H7 (cell line): Measurements from ENCODE around the gene POMC. TPM values are rescaled to one million over a fixed set of nuclear protein-coding genes. Genes with fewer than 3 reads are reported as not detected.
"Not testable (repeated sequence)": the region's sequence is repeated elsewhere in the genome, so short reads cannot be mapped to it uniquely, and the experiment has no call there.

Experiments used
- DNase-seq: peaks from one replicate; pipeline ENCODE4 v3.0.0; 2012
- H3K27me3 ChIP-seq: 2 replicates; pipeline ENCODE4 v1.6.0; 2011; ENCODE audit warnings: mild to moderate bottlenecking, low read length; ENCODE audit not compliant: control insufficient read depth, insufficient read depth
- H3K36me3 ChIP-seq: replicated peaks from 2 replicates; pipeline ENCODE4 v1.5.1; 2011; ENCODE audit warnings: low read length; ENCODE audit not compliant: control insufficient read depth, insufficient read depth
- H3K4me3 ChIP-seq: 2 replicates; pipeline ENCODE4 v1.5.1; 2011; ENCODE audit warnings: low read depth, mild to moderate bottlenecking, control low read depth, low read length, moderate library complexity; ENCODE audit not compliant: insufficient read depth
- total RNA-seq: library from RNA; depleted of rRNA; stranded (reverse); fragments of >200 nt; shearing (Covaris generic); gene quantifications from 2 replicates; pipeline ENCODE4 v1.2.3, GENCODE V29; 2014; rRNA removed

POMC gene
- 4.4 and 6.4 TPM in 2 replicates for total RNA-seq

DNA sequence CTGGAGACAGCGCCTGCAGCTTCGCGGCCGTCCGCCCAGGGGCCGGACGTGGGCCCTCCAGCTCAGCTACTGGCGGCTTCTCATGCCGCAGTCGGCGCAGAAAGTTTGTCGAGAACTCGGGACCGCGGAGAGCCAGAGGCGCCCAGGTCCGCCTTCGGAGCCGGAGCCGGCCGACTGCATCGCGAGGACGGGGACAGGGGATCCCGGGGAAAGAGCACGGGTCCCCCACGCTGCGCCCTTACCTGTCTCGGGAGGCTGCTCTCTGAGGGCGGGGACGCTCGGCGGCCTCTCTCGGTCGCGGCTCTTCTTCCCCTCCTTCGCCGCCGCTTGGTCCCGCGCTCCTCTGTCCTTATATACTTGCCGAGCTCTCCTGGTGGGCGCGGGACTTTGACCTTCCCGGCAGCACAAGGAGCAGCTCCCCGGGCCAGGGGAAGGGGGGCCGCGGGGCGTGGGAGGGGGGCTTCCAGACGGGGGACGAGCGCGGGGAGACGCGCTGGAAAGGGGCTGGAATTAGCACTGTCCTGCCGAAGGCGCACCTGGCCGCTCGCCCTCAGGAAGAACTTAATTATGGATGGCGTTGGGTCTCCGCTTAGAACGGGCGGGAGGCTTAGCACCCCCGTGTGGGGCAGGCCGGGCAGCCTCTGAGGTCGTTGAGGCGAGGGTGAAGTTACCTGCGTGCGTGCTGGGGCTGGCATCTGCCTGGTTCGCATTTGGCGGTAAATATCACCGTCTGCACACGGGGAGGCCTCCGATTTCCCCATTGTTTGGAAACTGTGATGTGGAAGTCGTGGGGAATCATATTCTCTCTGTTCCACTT lies at the start of gene POMC:
Gene POMC (minus strand): TSS at position 325 of the 817 bp plus-strand sequence. CDS start 3,808 bp downstream, outside the sequence.
- H3K4me3 ChIP-seq = peak within 1 kb of the TSS; percentile 58
- no peaks in the 10 kb centered on the region for H3K36me3 ChIP-seq
- H3K27me3 ChIP-seq = peaks cover 38% of the 10 kb centered on the region
- peak; percentile 86 for DNase-seq

DNA sequence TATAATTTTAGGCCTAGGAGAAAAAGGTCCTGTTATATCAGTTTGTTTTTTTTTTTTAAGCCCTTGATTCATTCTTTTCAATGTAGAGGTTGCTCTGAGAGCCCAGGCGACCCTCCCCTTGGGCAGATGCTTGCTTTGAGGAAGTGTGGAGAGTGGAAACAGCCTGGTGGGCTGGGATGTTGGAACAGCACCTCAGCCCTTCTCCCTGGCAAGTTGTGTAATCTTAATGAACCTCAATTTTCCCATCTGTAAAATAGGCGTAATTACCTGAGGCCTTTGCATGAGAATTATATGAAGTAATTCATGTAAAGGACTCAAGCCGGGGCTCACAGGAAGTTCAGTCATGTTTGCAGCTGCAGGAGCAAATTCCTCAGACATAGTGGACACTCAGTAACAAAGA lies 49.7 kb upstream of the POMC start:
- Histone ChIP-seq H3K27me3 (no peaks in the 10 kb centered on the region), H3K4me3 (no peak overlapping the region), H3K36me3 (no peaks in the 10 kb centered on the region)
- no peak for DNase-seq

GRCh38 chr2:25215948-25216679 lies 47.7 kb upstream of the POMC start:
- Histone ChIP-seq H3K36me3 (no peaks in the 10 kb centered on the region), H3K4me3 (peak overlapping the region; percentile 60), H3K27me3 (no peaks in the 10 kb centered on the region)
- DNase-seq = peak; percentile 100

GRCh38 chr2:25215232-25215631 lies 46.9 kb upstream of the POMC start:
- Histone ChIP-seq H3K4me3 (peak overlapping the region; percentile 60), H3K27me3 (no peaks in the 10 kb centered on the region), H3K36me3 (no peaks in the 10 kb centered on the region)
- peak; percentile 60 for DNase-seq

DNA sequence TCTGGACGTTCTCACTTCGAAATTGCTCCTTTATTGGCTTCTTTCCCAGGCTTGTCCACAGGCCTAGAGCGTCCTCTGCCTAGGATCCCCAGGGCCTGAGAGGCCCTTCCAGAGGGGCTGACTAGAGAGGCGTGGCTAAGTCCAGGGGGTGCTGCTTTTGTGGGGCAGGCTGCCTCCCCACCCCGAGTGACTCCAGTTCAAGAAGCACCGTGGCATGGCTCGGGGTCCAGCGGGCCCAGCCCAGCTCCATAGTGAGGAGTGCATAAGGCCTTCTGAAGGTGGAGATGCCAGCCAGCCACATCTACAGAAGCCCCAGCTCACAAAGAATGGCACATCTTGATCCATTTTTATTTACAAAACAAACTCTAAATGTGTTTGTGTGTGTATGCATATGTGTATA lies 44.8 kb upstream of the POMC start:
- H3K4me3 ChIP-seq = no peak overlapping the region
- H3K27me3 ChIP-seq = no peaks in the 10 kb centered on the region
- H3K36me3 ChIP-seq = no peaks in the 10 kb centered on the region
- DNase-seq = no peak

GRCh38 chr2:25210923-25211322 lies 42.5 kb upstream of the POMC start:
- H3K27me3 ChIP-seq, DNase-seq, H3K4me3 ChIP-seq, H3K36me3 ChIP-seq: not testable (repeated sequence)

- Histone ChIP-seq H3K36me3 (no peaks in the 10 kb centered on the region), H3K27me3 (no peaks in the 10 kb centered on the region), H3K4me3 (no peak overlapping the region)
- DNase-seq = peak; percentile 79
These were observed 38.7 kb upstream of the POMC start for GRCh38 chr2:25207078-25207545.

DNA sequence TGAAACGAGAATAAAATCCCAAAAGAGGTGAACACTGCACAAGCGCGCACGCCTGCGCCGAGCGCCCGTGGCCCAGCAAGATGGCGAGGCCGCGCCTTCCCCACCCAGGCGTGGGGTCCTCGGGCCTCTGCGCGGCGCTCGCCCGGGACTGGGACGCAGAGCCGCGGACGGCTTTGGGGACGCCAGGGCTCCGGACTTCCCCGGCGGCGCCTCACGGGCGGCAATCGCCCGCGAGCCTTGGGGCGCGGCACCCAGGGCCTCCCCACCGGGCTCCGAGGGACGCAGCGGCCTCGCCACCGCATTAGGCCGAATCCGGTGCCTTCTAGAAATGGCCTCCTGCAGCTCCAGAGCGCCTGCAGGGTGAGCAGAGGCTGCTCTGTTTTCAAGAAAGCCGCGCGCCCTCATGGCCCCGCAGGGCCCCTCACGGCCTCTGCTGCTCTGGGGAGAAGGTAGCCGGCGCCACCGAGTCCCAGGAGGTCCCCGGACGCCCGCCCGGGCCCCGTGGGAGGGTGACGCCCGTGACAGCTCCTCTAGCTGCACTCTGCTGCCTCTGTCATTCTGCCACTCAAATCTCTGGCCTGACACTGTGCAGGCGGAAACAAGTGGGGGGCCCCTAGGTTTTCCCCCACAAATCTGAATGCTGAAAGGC lies 35.9 kb upstream of the POMC start:
- DNase-seq = peak; percentile 67
- H3K36me3 ChIP-seq = no peaks in the 10 kb centered on the region
- H3K4me3 ChIP-seq = no peak overlapping the region; the same call in 1 of the 2 replicates
- no peaks in the 10 kb centered on the region for H3K27me3 ChIP-seq

DNA sequence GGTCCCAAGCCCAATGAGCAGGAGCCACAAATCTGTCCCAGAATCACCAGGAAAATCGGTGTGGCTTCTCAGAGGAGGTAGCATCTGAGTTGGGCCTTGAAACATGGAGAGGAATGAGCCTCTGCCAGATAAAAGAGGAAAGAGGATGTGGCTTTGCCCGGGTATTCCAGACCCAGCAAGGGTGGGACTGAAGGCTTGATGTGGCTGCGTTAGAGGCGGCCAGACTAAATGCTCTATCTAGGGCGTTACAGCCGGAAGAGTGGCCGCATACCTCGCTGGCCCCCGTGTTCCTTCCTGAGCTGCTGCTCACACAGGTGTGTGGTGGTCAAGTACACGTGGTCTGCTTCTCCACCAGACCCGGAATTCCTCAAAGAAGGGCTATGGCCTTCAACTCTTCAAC lies 33.9 kb upstream of the POMC start:
- H3K4me3 ChIP-seq = no peak overlapping the region
- H3K36me3 ChIP-seq = no peaks in the 10 kb centered on the region
- no peak for DNase-seq
- H3K27me3 ChIP-seq = no peaks in the 10 kb centered on the region

DNA sequence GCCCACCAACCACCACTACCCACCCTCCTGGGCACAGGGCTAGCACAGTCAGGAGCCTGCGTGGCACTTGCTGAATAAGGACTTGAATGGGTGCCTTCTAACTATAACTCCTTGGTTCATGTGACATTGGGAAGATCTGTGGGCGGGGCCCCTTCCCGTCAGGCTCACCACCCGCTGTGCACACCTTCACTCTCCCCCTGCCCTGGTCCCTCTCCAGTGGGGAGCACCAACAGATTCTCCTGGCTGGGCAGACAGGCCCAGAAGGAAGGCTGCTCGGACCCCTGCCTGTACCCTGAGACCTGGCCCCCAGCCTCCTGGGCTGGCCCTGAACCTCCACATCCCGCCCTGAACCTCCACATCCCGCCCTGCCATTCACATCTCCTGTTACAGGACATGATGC lies 33.4 kb upstream of the POMC start:
- Histone ChIP-seq H3K4me3 (no peak overlapping the region), H3K36me3 (no peaks in the 10 kb centered on the region), H3K27me3 (no peaks in the 10 kb centered on the region)
- DNase-seq = peak; percentile 49

GRCh38 chr2:25201265-25201664 lies 32.9 kb upstream of the POMC start:
- no peak for DNase-seq
- Histone ChIP-seq H3K4me3 (no peak overlapping the region), H3K27me3 (no peaks in the 10 kb centered on the region), H3K36me3 (no peaks in the 10 kb centered on the region)

GRCh38 chr2:25198576-25198975 lies 30.2 kb upstream of the POMC start:
- Histone ChIP-seq H3K27me3 (no peaks in the 10 kb centered on the region), H3K4me3 (no peak overlapping the region), H3K36me3 (no peaks in the 10 kb centered on the region)
- no peak for DNase-seq

GRCh38 chr2:25198209-25198525 lies 29.8 kb upstream of the POMC start:
- Histone ChIP-seq H3K27me3 (no peaks in the 10 kb centered on the region), H3K36me3 (no peaks in the 10 kb centered on the region), H3K4me3 (no peak overlapping the region)
- no peak for DNase-seq

DNA sequence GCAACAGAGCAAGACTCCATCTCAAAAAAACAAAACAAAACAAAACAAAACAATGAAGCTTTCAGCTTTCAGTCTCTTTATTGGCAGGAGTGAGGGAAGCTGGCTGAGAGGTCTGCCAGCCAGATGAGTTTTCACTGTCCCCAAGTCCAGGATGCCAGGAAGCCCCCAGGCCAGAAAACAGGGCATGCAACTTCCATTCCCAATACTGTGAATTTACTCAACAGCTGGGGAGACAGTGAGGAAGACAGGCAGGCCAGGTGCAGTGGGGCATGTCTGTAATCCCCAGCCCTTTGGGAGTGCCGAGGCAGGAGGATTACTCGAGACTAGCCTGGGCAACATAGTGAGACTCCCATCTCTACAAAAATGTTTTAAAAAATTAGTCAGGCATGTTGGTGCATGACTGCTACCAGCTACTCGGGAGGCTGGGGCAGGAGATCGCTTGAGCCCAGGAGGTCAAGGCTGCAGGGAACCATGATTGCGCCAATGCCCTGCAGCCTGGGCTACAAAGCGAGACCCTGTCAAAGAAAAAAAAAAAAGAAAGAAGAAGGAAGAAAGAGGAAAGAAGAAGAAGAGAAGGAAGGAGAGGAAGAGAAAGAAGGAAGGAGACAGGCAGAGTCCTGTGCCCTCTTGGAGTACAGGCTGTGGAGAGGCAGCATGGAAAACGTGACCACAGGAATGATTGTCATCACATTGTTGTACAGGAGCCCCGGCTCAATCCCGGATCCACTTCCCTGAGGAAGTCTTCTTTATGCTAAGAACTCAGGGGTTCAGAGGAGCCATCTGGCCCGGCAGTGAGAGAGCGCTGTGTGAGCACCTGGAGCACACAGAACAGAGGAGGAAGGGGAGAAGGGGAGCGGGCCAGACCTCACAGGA lies 29.2 kb upstream of the POMC start:
- Histone ChIP-seq H3K27me3 (no peaks in the 10 kb centered on the region), H3K4me3 (no peak overlapping the region), H3K36me3 (no peaks in the 10 kb centered on the region)
- no peak for DNase-seq
